Smooth muscle cell (in vitro differentiated cells): ENCODE data around the gene REV3L. TPM values are rescaled to one million over a fixed set of nuclear protein-coding genes. Genes with fewer than 3 reads are reported as not detected.

Experiments used
- DNase-seq: peaks from one replicate; lab custom pipeline; 2025; ENCODE audit not compliant: unreplicated experiment; lab: John Stamatoyannopoulos, UW
- H2AFZ ChIP-seq: fragments of 200-600 bp; sonication (generic); 2 replicates; pipeline ENCODE4 v1.6.0; 2016; ENCODE audit warnings: antibody characterized with exemption, low read depth, mild to moderate bottlenecking
- H3F3A ChIP-seq: fragments of 200-600 bp; sonication (generic); 2 replicates; pipeline ENCODE4 v1.6.0; 2017; ENCODE audit warnings: antibody characterized with exemption, low read depth
- H3K27ac ChIP-seq: fragments of 200-600 bp; sonication (generic); 2 replicates; pipeline ENCODE4 v1.5.1; 2016; ENCODE audit warnings: low read depth, mild to moderate bottlenecking
- H3K27me3 ChIP-seq: fragments of 200-600 bp; sonication (generic); 2 replicates; pipeline ENCODE4 v1.6.1; 2016; ENCODE audit warnings: low read depth, mild to moderate bottlenecking
- H3K36me3 ChIP-seq: fragments of 200-600 bp; sonication (generic); 2 replicates; pipeline ENCODE4 v1.5.1; 2016; ENCODE audit warnings: low read depth
- H3K4me1 ChIP-seq: fragments of 200-600 bp; sonication (generic); 2 replicates; pipeline ENCODE4 v1.5.1; 2016; ENCODE audit warnings: low read depth
- H3K4me2 ChIP-seq: fragments of 200-600 bp; sonication (generic); 2 replicates; pipeline ENCODE4 v1.6.0; 2016; ENCODE audit warnings: mild to moderate bottlenecking
- H3K4me3 ChIP-seq: fragments of 200-600 bp; sonication (generic); 2 replicates; pipeline ENCODE4 v1.5.1; 2016; ENCODE audit warnings: mild to moderate bottlenecking
- H3K79me2 ChIP-seq: fragments of 200-600 bp; sonication (generic); 2 replicates; pipeline ENCODE4 v1.6.0; 2016; ENCODE audit warnings: low read depth, mild to moderate bottlenecking
- H3K9ac ChIP-seq: fragments of 200-600 bp; sonication (generic); 2 replicates; pipeline ENCODE4 v1.6.0; 2016; ENCODE audit warnings: low read depth
- H3K9me3 ChIP-seq: fragments of 200-600 bp; sonication (generic); replicated peaks from 2 replicates; pipeline ENCODE4 v1.5.1; 2016; ENCODE audit warnings: low read depth
- H4K20me1 ChIP-seq: fragments of 200-600 bp; sonication (generic); 2 replicates; pipeline ENCODE4 v1.6.0; 2016; ENCODE audit warnings: low read depth
- WGBS: methylation state at CpG from one replicate; pipeline ENCODE4 v1.1.7; 2016; ENCODE audit warnings: low lambda C conversion rate; 5-methylcytosine and 5-hydroxymethylcytosine counted together
- polyA plus RNA-seq: library from polyadenylated mRNA; unstranded; fragments of >200 nt; fragmentation: Nextera tagmentation; extraction: Ambion mirVana; gene quantifications from 2 replicates; pipeline ENCODE4 v1.2.1, GENCODE V29; 2016
- total RNA-seq: library from RNA; depleted of rRNA; stranded (reverse); fragments of >200 nt; gene quantifications from 2 replicates; pipeline ENCODE4 v1.2.3, GENCODE V29; 2014
- TF ChIP-seq, protein P1 (sequence below): fragments of 200-600 bp; sonication (generic); IDR thresholded peaks from 2 replicates; pipeline ENCODE4 v1.5.1; 2017; ENCODE audit warnings: borderline replicate concordance, mild to moderate bottlenecking, antibody characterized with exemption; ENCODE audit not compliant: insufficient read depth, poor library complexity, severe bottlenecking

The REV3L gene
- total and polyA plus RNA-seq, 2 experiments from 2014 or later, result 6.9 to 19.8 TPM

DNA sequence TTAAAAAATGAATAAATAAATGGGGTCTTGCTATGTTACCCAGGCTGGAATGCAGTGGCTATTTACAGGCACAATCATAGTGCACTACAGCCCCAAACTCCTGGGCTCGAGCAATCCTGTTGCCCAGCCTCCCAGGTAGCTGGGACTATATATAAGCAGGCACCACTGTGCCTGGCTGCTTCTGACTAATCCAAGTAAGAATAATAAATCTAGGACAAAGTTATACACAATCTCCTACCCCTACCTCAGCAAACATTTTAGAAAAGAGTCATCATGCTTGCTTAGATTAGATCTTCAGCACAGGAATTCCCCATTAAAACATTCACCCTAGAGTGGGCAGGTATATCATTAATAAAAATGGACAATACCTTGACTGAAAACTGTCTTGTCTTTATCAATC is 124.6 kb downstream of the REV3L start:
- Histone ChIP-seq H3K4me2 (no peak overlapping the region), H3K4me1 (no peaks in the 10 kb centered on the region), H3K27ac (no peak overlapping the region), H3K79me2 (no peaks in the 10 kb centered on the region), H3K27me3 (no peaks in the 10 kb centered on the region), H2AFZ (no peak overlapping the region), H3K36me3 (peaks cover 4% of the 10 kb centered on the region), H3K4me3 (no peak overlapping the region), H4K20me1 (no peaks in the 10 kb centered on the region), H3F3A (no peaks in the 10 kb centered on the region), H3K9me3 (no peaks in the 10 kb centered on the region), H3K9ac (no peak overlapping the region)
- 76% methylated on average over 1 of the region's 1 CpG for WGBS
- DNase-seq, result no peak
- TF ChIP-seq, protein P1, sequence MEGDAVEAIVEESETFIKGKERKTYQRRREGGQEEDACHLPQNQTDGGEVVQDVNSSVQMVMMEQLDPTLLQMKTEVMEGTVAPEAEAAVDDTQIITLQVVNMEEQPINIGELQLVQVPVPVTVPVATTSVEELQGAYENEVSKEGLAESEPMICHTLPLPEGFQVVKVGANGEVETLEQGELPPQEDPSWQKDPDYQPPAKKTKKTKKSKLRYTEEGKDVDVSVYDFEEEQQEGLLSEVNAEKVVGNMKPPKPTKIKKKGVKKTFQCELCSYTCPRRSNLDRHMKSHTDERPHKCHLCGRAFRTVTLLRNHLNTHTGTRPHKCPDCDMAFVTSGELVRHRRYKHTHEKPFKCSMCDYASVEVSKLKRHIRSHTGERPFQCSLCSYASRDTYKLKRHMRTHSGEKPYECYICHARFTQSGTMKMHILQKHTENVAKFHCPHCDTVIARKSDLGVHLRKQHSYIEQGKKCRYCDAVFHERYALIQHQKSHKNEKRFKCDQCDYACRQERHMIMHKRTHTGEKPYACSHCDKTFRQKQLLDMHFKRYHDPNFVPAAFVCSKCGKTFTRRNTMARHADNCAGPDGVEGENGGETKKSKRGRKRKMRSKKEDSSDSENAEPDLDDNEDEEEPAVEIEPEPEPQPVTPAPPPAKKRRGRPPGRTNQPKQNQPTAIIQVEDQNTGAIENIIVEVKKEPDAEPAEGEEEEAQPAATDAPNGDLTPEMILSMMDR, result no peak

DNA sequence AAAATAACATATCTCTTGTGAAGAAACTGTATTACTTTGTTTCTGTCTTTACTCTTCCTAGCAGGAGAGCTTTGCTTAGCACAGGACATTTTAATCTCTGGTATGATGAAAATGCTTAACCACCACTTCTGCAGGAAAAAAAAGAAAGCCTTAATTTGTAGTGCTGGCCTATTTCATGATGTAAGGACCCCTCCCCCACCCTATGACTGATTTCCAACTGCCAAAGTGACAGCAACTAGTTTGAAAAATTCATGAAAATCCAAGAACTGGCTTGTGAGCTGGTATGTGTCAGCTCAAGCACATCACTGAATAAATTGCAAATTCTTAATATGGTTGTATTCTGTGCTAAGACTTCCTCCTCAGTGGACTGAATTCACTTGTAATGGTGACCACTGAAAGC is 125.3 kb downstream of the REV3L start:
- TF ChIP-seq, protein P1, result no peak
- Histone ChIP-seq H3K4me1 (no peaks in the 10 kb centered on the region), H3K4me2 (no peak overlapping the region), H3K27ac (no peak overlapping the region), H3K9ac (no peak overlapping the region), H3K36me3 (peaks cover 4% of the 10 kb centered on the region), H3K9me3 (no peaks in the 10 kb centered on the region), H3K79me2 (no peaks in the 10 kb centered on the region), H3F3A (no peaks in the 10 kb centered on the region), H2AFZ (no peak overlapping the region), H3K27me3 (no peaks in the 10 kb centered on the region), H4K20me1 (no peaks in the 10 kb centered on the region), H3K4me3 (no peak overlapping the region)
- DNase-seq, result no peak

GRCh38 chr6:111356551-111356950 is 126.5 kb downstream of the REV3L start:
- H3K27ac ChIP-seq, result no peak overlapping the region
- H3K27me3 ChIP-seq, result no peaks in the 10 kb centered on the region
- no peaks in the 10 kb centered on the region for H3K4me1 ChIP-seq
- H3F3A ChIP-seq, result no peaks in the 10 kb centered on the region
- DNase-seq, result no peak
- TF ChIP-seq, protein P1, result no peak
- H3K79me2 ChIP-seq, result no peaks in the 10 kb centered on the region
- no peaks in the 10 kb centered on the region for H3K9me3 ChIP-seq
- peaks cover 4% of the 10 kb centered on the region for H3K36me3 ChIP-seq
- no peak overlapping the region for H3K4me2 ChIP-seq
- H3K4me3 ChIP-seq, result no peak overlapping the region
- H4K20me1 ChIP-seq, result no peaks in the 10 kb centered on the region
- H2AFZ ChIP-seq, result no peak overlapping the region
- 93% methylated on average over 1 of the region's 1 CpG for WGBS
- H3K9ac ChIP-seq, result no peak overlapping the region

GRCh38 chr6:111354758-111355555 is 128.1 kb downstream of the REV3L start:
- no peak overlapping the region for H2AFZ ChIP-seq
- no peak overlapping the region for H3K4me2 ChIP-seq
- H3K9ac ChIP-seq, result no peak overlapping the region
- H3F3A ChIP-seq, result no peaks in the 10 kb centered on the region
- no peaks in the 10 kb centered on the region for H3K9me3 ChIP-seq
- 88% methylated on average over 3 of the region's 3 CpGs for WGBS
- no peaks in the 10 kb centered on the region for H4K20me1 ChIP-seq
- H3K27ac ChIP-seq, result no peak overlapping the region
- peaks cover 9% of the 10 kb centered on the region for H3K36me3 ChIP-seq
- no peaks in the 10 kb centered on the region for H3K27me3 ChIP-seq
- H3K79me2 ChIP-seq, result no peaks in the 10 kb centered on the region
- DNase-seq, result no peak
- TF ChIP-seq, protein P1, result no peak
- no peak overlapping the region for H3K4me3 ChIP-seq
- no peaks in the 10 kb centered on the region for H3K4me1 ChIP-seq
